HG03196 (cell line): ENCODE measurements around the gene PALD1.
"Not testable (repeated sequence)": the region's sequence is repeated elsewhere in the genome, so short reads cannot be mapped to it uniquely, and the experiment has no call there.

ENCODE experiments used
- ATAC-seq: cut with Tn5 transposase; IDR thresholded peaks from one replicate; pipeline ENCODE4 v1.9.1; 2021; ENCODE audit not compliant: unreplicated experiment

The PALD1 gene

GRCh38 chr10:70568781-70569495, 90.4 kb downstream of the PALD1 start:
- no peak for ATAC-seq

GRCh38 chr10:70571236-70571635, 92.7 kb downstream of the PALD1 start:
- ATAC-seq = no peak

- ATAC-seq = no peak
Observed at GRCh38 chr10:70571636-70572439, 93.3 kb downstream of the PALD1 start.

GRCh38 chr10:70573599-70574506, 95.3 kb downstream of the PALD1 start:
- no peak for ATAC-seq

GRCh38 chr10:70575486-70575873, 96.9 kb downstream of the PALD1 start:
- ATAC-seq = no peak

GRCh38 chr10:70575874-70576802, 97.6 kb downstream of the PALD1 start:
- peak; percentile 56 for ATAC-seq

- no peak for ATAC-seq
Observed at GRCh38 chr10:70576803-70577517, 98.4 kb downstream of the PALD1 start.

GRCh38 chr10:70578371-70578947, 99.9 kb downstream of the PALD1 start:
- ATAC-seq = peak; percentile 47

- no peak for ATAC-seq
Observed at GRCh38 chr10:70579234-70580002, 100.9 kb downstream of the PALD1 start.

- ATAC-seq = not testable (repeated sequence)
Observed at GRCh38 chr10:70581176-70581575, 102.6 kb downstream of the PALD1 start.

- ATAC-seq = no peak
Observed at GRCh38 chr10:70582793-70583668, 104.5 kb downstream of the PALD1 start.

GRCh38 chr10:70583669-70584037, 105.1 kb downstream of the PALD1 start:
- no peak for ATAC-seq

GRCh38 chr10:70584366-70584765, 105.8 kb downstream of the PALD1 start:
- no peak for ATAC-seq

- no peak for ATAC-seq
Observed at GRCh38 chr10:70584909-70585544, 106.5 kb downstream of the PALD1 start.

GRCh38 chr10:70585578-70586169, 107.1 kb downstream of the PALD1 start:
- ATAC-seq = no peak

- ATAC-seq = no peak
Observed at GRCh38 chr10:70586348-70586930, 107.9 kb downstream of the PALD1 start.
